Frontal cortex (tissue), 4 donors: ENCODE measurements around the gene UNC13D. TPM values are rescaled to one million over a fixed set of nuclear protein-coding genes. Genes with fewer than 3 reads are reported as not detected.
"Not testable (repeated sequence)": the region's sequence is repeated elsewhere in the genome, so short reads cannot be mapped to it uniquely, and the experiment has no call there.

Source experiments
- DNase-seq, 2 donors: peaks; one replicate each; pipeline ENCODE4 v3.0.0; 2012; ENCODE audit warnings: low spot score in 2 of 2
- FAIRE-seq: peaks from 2 replicates; lab custom pipeline; 2012; peaks lifted over from hg19 to GRCh38; lab: Jason Lieb, UNC
- total RNA-seq: library from RNA; depleted of rRNA; stranded (reverse); fragments of >200 nt; gene quantifications from one replicate; pipeline ENCODE4 v1.2.3, GENCODE V29; 2014
- donor health status: control.
- donor health status: control.
- donor health status: control.

UNC13D gene
- total RNA-seq, 1 donor from 2014 or later: 0.41 TPM

DNA sequence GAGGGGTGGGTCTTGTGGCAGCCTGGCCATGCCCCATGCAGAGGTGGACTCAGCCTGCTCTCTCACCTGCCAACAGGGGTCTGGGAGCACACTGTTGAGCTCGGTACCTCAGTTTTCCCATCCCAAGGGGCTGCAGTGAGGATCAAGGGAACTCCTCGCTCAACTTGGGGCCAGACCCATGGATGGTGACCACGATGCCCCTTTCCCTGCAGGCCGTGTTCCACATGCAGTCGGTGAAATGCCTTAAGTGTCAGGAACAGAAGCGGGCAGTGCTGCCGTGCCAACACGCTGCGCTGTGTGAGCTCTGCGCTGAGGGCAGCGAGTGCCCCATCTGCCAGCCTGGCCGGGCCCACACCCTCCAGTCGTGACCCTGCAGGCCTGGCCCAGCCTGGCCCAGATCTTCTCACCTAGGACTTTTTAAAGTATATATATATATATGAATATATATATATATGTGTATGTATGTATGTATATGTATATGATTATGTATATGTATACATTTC lies 20.1 kb downstream of the UNC13D start:
- FAIRE-seq: no peak
- peak in 1 of 2 donors; percentile 30 for DNase-seq

- FAIRE-seq: no peak
These were observed 20.8 kb downstream of the UNC13D start for GRCh38 chr17:75823257-75824041.

GRCh38 chr17:75822800-75823166 lies 21.4 kb downstream of the UNC13D start:
- no peak for FAIRE-seq

More at GRCh38 chr17:75823257-75824041, 20.8 kb downstream of the UNC13D start:
- no peak for DNase-seq

DNA sequence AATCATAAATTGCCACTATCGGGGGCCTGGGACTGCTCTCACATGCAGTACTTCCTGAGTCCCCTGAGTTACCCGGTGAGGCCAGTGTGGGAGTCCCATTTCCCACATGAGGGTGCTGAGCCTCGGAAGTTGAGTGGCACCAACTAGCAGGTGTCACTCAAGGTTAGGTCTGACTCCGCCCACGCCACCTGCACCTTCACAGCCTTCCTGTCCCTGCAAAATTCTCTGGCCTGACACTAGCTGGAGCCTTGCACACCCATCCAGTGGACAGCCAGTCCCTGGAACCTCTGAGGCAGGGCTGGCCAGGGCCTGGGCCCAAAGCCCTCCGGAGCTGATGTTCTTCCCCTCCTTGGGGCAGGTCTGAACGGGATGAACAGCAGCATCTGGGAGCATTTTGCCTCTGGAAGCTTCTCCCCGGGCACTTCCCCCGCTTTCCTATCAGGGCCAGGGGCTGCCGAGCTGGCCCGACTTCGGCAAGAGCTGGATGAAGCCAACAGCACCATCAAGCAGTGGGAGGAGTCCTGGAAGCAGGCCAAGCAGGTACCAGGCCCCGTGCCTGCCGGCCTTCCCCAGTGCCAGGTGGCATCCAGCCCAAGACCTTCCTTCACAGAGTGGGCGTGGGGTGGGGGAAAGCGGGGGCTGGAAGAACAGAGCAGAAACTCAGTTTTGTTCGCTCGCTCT lies 21.9 kb downstream of the UNC13D start:
- DNase-seq (peak; percentile 29 to 63), FAIRE-seq (no peak)

More at GRCh38 chr17:75822800-75823166, 21.4 kb downstream of the UNC13D start:
- no peak for DNase-seq

DNA sequence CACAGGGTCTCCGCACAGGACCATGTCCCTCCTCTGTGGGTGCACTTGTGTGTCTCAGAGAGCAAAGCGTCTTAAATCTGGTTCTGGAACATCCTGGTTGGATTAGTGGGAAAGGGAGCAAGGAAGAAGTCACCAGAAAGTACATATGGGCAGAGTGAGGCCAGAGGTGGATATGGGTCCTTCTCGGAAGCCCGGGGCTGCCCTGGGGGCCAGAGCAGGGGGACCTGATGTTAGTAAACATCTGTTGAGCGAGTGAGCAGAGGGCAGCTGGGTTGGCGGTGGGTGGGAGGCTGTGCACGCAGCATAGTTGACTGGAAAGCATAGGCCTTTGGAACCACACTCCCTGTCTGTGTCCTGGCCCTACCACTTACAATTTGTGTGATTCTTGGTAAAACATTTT lies 22.7 kb downstream of the UNC13D start:
- DNase-seq: no peak
- no peak for FAIRE-seq

- no peak for FAIRE-seq
- DNase-seq: no peak
These were observed 23.8 kb downstream of the UNC13D start for GRCh38 chr17:75820094-75821080.

DNA sequence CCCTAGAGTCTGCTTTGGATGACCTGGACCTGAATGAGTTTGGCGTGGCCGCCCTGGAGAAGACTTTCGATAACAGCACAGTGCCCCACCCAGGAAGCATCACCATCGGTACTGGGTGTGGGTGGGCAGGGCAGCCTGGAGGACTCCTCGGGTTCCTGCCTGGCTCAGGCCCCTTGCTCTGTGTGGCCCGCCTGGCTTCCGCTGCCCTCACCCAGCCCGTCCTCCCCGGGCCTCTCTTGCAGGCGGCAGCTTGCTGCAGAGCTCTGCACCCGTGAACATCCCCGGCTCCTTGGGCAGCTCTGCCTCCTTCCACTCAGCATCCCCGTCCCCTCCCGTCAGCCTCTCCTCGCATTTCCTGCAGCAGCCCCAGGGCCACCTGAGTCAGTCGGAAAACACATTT lies 24.5 kb downstream of the UNC13D start:
- DNase-seq: no peak
- FAIRE-seq: no peak

DNA sequence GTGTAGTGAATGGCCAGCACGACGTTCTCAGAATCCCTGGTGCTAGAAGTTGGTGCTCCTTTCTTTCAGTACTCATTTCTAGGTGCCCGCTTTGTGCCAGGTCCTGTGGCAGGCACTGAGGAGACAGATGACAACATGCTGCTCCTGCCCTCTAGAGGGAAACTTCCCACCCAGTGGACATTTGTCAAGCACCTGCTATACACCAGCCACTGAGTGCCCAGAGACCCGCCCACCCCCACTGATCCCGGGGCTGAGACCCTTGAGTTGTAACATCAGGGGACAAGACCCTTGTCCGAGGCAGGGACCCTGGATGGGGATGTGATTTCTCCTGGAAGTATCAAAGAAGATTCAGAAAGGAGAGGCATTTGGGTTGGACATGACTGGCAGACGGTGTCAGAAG lies 25.1 kb downstream of the UNC13D start:
- no peak for FAIRE-seq
- DNase-seq: no peak

DNA sequence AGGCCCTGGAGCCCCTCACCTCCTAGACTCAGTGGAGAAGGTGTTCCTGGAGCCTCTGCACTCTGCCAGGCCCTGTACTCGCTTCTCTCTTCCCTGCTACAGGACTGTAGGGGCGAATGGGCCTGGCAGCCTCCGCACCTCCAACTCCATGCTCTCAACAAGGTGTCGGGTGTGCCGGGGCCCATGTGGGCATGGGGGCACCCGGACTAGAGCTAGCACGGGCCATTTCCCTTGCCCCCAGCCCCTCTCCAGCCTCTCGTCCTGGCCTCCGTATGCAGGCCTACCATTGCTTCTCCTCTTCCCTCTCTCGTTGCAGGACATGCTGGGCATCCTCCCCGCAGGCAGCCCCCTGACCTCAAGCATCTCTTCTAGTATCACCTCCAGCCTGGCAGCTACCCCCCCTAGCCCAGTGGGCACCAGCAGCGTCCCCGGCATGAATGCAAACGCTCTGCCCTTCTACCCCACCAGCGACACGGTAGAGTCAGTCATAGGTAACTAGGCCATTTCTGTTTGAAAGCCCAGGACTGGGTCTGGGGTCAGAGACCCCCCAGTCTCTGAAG lies 25.8 kb downstream of the UNC13D start:
- DNase-seq (no peak), FAIRE-seq (no peak)

- FAIRE-seq (no peak), DNase-seq (no peak)
These were observed 26.6 kb downstream of the UNC13D start for GRCh38 chr17:75817571-75817970.

GRCh38 chr17:75816693-75817092 lies 27.5 kb downstream of the UNC13D start:
- FAIRE-seq (no peak), DNase-seq (no peak)

DNA sequence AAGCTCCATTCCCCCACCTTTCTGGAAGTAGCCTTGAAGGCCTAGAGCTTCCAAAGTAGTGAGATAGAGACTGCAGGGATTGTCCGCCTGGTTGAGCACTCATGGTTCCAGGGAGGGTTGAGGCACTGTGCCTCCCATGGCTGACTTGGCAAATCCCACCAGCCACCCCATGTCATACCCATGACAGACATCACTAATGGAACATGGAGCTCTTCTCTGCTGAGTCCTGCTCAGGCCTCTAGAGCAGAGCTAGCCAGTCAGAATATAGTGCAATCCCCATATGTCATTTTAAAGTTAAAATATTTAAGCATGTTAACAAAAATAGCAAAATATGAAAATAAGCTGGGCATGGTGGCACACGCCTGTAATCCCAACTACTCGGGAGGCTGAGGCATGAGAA lies 28.8 kb downstream of the UNC13D start:
- DNase-seq (no peak), FAIRE-seq (no peak)

DNA sequence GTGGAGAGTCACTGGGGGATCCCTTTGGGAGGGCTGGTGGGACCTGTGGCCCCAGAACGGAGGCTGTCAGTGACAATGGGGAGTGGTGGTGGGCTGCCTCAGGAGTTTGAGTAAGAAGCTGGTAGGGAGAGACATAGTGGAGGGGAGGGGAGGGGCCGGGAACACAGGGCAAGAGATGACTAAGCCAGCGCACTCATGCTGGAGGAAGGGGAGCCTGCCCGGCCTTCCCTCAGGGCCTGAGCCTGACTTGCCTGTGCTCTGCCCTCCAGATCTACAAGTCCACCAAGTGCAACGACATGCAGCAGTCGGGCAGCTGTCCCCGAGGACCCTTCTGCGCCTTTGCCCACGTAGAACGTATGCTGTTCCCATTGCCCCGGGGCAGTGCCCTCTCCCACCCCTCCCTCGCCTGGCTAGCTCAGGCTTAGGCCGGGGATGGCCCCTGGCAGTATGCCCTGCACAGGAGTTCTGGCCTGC lies 29.3 kb downstream of the UNC13D start:
- no peak for DNase-seq
- FAIRE-seq: no peak

DNA sequence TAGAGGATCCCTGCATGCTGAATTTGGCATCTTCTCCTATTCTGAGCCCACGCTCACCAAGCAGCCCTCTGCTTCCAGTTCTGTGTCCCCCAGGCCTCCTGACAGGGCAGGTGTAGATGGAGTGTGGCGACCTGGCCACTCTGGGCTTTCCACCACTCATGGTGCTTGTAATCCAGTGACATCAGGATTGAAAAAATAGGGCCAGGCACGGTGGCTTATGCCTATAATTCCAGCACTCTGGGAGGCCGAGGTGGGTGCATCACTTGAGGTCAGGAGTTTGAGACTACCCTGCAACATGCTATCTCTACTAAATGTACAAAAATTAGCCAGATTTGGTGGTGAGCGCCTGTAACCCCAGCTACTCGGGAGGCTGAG lies 30.2 kb downstream of the UNC13D start:
- DNase-seq: no peak
- FAIRE-seq: no peak

DNA sequence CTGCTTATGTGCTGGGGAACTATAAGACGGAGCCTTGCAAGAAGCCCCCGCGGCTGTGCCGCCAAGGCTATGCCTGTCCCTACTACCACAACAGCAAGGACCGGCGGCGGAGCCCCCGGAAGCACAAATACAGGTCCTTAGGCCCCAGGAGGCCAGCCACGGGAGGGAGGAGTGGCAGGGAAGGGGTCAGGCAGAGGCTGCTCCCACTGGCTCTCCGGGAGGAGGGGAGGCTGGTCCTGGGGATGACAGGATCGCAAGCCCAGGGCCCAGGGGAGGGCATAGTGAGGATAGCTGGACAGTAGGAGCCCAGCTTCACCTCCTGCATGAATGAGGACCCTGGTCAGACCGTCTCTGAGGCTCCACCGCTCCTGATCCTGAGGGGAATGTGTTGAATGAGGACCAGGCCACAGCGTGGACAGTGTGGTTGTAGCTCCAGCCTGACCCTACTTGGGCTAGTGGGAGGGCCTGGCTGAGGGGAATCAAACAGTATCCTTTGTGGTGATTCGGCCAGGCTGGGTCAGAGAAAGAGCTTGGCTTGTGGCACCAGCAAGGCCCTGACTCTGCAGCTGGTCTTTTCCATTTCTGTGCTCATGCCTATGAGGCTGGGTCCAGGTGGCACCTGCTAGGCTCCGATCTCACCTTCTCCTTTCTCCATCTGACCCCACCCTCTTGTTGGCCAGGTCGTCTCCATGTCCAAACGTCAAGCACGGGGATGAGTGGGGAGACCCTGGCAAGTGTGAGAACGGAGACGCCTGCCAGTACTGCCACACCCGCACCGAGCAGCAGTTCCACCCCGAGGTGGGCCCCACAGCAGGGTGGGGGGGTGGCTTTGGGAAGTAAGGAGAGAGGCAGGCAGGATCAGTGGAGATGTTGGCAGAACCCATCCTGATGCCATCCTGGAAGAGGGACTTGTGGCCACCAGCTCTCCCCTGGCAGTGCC lies 30.9 kb downstream of the UNC13D start:
- FAIRE-seq: no peak
- no peak for DNase-seq

GRCh38 chr17:75812096-75813013 lies 31.8 kb downstream of the UNC13D start:
- FAIRE-seq: no peak
- no peak for DNase-seq

DNA sequence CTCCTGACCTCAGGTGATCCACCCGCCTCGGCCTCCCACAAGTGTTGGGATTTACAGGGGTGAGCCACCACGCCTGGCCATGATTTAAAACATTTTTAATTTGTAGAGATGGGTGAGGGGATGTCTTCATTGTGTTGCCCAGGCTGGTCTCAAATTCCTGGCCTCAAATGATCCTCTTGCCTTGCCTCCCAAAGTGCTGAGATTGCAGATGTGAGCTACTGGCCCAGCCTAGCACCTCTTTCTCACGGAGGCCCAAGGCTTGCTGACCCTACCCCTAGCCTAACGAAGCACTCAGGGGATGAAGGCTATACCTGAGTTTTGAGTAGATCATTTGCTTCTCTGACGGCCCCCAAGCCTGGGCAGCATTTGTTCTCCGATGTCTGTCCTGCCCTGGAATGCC lies 33.0 kb downstream of the UNC13D start:
- FAIRE-seq: no peak
- DNase-seq: no peak

- not testable (repeated sequence) for DNase-seq, FAIRE-seq
These were observed 33.4 kb downstream of the UNC13D start for GRCh38 chr17:75810756-75811155.
